Measurements from ENCODE around the gene ATE1. TPM values are rescaled to one million over a fixed set of nuclear protein-coding genes. Genes with fewer than 3 reads are reported as not detected.

The ATE1 gene
- total and polyA plus RNA-seq, 2 of the 4 experiments (the other 2 are of a cell fraction) = 6.4 to 27.8 TPM

DNA sequence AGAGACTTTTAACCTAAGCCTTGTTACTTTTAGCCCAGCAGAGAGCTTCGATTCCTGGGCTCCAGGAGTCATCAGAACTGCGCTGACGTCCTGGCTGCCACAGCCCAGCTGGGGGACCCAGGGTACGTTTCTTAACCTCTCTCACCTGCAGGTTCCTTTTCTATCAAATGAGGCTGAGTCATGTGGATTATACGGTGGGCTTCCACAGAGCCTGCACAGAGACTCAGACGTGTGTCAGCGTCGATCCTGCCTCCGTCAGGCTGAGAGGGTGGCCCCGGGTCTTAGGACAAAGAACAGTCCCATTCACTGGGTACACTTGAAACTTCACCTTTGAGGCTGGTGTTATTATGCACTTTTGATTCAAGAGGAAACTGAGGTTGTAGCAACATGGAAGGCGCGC, 228.9 kb downstream of the ATE1 start:
- no peak overlapping the region for H3K14ac ChIP-seq (replicated peaks; ENCODE audit: low read depth, low read length)
- H3K9me3 ChIP-seq (ENCODE audit: control insufficient read depth, insufficient read depth, low read length) = peaks cover 8% of the 10 kb centered on the region
- TF ChIP-seq POLR2A (IDR thresholded peaks at IDR 0.05; ENCODE audit: low read depth, low read length) = no peak
- TF ChIP-seq RCOR1 (IDR thresholded peaks at IDR 0.05; ENCODE audit: insufficient replicate concordance, low read length) = no peak
- TF ChIP-seq SMC3 (IDR thresholded peaks at IDR 0.05; ENCODE audit: low read depth, low read length) = no peak
- TF ChIP-seq, protein P1, sequence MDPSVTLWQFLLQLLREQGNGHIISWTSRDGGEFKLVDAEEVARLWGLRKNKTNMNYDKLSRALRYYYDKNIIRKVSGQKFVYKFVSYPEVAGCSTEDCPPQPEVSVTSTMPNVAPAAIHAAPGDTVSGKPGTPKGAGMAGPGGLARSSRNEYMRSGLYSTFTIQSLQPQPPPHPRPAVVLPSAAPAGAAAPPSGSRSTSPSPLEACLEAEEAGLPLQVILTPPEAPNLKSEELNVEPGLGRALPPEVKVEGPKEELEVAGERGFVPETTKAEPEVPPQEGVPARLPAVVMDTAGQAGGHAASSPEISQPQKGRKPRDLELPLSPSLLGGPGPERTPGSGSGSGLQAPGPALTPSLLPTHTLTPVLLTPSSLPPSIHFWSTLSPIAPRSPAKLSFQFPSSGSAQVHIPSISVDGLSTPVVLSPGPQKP (IDR thresholded peaks at IDR 0.05; ENCODE audit: borderline replicate concordance, low read depth, low read length) = no peak
- no peak for TF ChIP-seq MAZ (IDR thresholded peaks at IDR 0.05; ENCODE audit: borderline replicate concordance, low read depth, low read length)
- no peak for TF ChIP-seq RFX5 (IDR thresholded peaks at IDR 0.05; ENCODE audit: low read depth, low read length)
- no peak for TF ChIP-seq CHD1 (IDR thresholded peaks at IDR 0.05; ENCODE audit: low read depth, low read length)
- TF ChIP-seq, protein P2, sequence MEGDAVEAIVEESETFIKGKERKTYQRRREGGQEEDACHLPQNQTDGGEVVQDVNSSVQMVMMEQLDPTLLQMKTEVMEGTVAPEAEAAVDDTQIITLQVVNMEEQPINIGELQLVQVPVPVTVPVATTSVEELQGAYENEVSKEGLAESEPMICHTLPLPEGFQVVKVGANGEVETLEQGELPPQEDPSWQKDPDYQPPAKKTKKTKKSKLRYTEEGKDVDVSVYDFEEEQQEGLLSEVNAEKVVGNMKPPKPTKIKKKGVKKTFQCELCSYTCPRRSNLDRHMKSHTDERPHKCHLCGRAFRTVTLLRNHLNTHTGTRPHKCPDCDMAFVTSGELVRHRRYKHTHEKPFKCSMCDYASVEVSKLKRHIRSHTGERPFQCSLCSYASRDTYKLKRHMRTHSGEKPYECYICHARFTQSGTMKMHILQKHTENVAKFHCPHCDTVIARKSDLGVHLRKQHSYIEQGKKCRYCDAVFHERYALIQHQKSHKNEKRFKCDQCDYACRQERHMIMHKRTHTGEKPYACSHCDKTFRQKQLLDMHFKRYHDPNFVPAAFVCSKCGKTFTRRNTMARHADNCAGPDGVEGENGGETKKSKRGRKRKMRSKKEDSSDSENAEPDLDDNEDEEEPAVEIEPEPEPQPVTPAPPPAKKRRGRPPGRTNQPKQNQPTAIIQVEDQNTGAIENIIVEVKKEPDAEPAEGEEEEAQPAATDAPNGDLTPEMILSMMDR (conservative IDR thresholded peaks at IDR 0.05; ENCODE audit: low read depth, low read length) = no peak
- TF ChIP-seq, protein P3, sequence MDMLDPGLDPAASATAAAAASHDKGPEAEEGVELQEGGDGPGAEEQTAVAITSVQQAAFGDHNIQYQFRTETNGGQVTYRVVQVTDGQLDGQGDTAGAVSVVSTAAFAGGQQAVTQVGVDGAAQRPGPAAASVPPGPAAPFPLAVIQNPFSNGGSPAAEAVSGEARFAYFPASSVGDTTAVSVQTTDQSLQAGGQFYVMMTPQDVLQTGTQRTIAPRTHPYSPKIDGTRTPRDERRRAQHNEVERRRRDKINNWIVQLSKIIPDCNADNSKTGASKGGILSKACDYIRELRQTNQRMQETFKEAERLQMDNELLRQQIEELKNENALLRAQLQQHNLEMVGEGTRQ (IDR thresholded peaks at IDR 0.05; ENCODE audit: low read depth, low read length) = no peak
- no peak for TF ChIP-seq MXI1 (IDR thresholded peaks at IDR 0.05; ENCODE audit: borderline replicate concordance, low read depth, low read length)
- TF ChIP-seq RAD21 (IDR thresholded peaks at IDR 0.05; ENCODE audit: low read length) = no peak
- no peak for TF ChIP-seq FOS (IDR thresholded peaks at IDR 0.05; ENCODE audit: low read depth, low read length)
- TF ChIP-seq NFE2L2 (IDR thresholded peaks at IDR 0.05; ENCODE audit: low read depth, low read length) = no peak
- no peak for TF ChIP-seq BHLHE40 (IDR thresholded peaks at IDR 0.05; ENCODE audit: low read depth, low read length)
- TF ChIP-seq MAFK (IDR thresholded peaks at IDR 0.05; ENCODE audit: low read depth, low read length) = no peak
- H2AK5ac ChIP-seq (ENCODE audit: low read depth, low read length) = no peak overlapping the region
- intact Hi-C loops (cut with micrococcal nuclease) (no loop called here), dilution Hi-C loops (cut with HindIII; ENCODE audit: low sequenced_read_pairs, unreplicated experiment) (no loop called here), in situ Hi-C loops (cut with MboI; ENCODE audit: low sequenced_read_pairs) (no loop called here)
- no peak overlapping the region for H3K4me2 ChIP-seq (ENCODE audit: low read depth, low read length)
- H4K20me1 ChIP-seq (ENCODE audit: insufficient read depth, low read length) = no peaks in the 10 kb centered on the region
- ATAC-seq (ENCODE audit: low read depth) (no peak), DNase-seq (no peak)
- no peaks in the 10 kb centered on the region for H3K36me3 ChIP-seq (ENCODE audit: control insufficient read depth, insufficient read depth, low read length)
- H3K79me1 ChIP-seq (ENCODE audit: low read depth in 1 of 2, low read length in 2 of 2) = no peaks in the 10 kb centered on the region
- ChIA-PET CTCF (no interaction called here), POLR2A (ENCODE audit: unreplicated experiment) (no interaction called here)
- H4K8ac ChIP-seq (ENCODE audit: low read depth in 2 of 2, low read length in 2 of 2) = no peak overlapping the region
- no peak overlapping the region for H2BK120ac ChIP-seq (ENCODE audit: low read depth, low read length)
- no TSS peak for BruUV-seq (replicated peaks)
- H2AK9ac ChIP-seq (replicated peaks; ENCODE audit: low read depth, low read length, poor library complexity) = no peak overlapping the region
- H3K4me1 ChIP-seq (ENCODE audit: control insufficient read depth, insufficient read depth, low read length) = no peaks in the 10 kb centered on the region
- no peak overlapping the region for H3K56ac ChIP-seq (ENCODE audit: extremely low read depth, insufficient read depth, low read length)
- no peak overlapping the region for H4K5ac ChIP-seq (ENCODE audit: low read depth, low read length)
- H3K23ac ChIP-seq (ENCODE audit: low read depth, low read length) = no peak overlapping the region
- H3K27ac ChIP-seq (ENCODE audit: insufficient read depth, low read length) = no peak overlapping the region
- 88% methylated on average over 5 of the region's 12 CpGs; no CpG with 5 or more reads in 1 of the 2 experiments for WGBS, 2 experiments (ENCODE audit: extremely low coverage in 2 of 2, insufficient read length in 1 of 2)
- H2AFZ ChIP-seq (replicated peaks; ENCODE audit: low read length, poor library complexity) = no peak overlapping the region
- no peak overlapping the region for H2BK5ac ChIP-seq (ENCODE audit: low read depth, low read length, poor library complexity, severe bottlenecking)
- H3K18ac ChIP-seq (ENCODE audit: low read depth, low read length) = no peak overlapping the region
- no peak overlapping the region for H3K9ac ChIP-seq (ENCODE audit: low read depth, low read length)
- H2BK15ac ChIP-seq (ENCODE audit: low read depth, low read length) = no peak overlapping the region
- H3K9me1 ChIP-seq (ENCODE audit: insufficient read depth, low read length) = no peaks in the 10 kb centered on the region
- H3K27me3 ChIP-seq (ENCODE audit: control insufficient read depth, insufficient read depth, low read length) = no peaks in the 10 kb centered on the region
- no peak overlapping the region for H3K4me3 ChIP-seq (ENCODE audit: insufficient read depth, low read depth, low read length)
- H4K91ac ChIP-seq (ENCODE audit: insufficient read depth, low read depth, low read length) = no peak overlapping the region
- no peak overlapping the region for H3K4ac ChIP-seq (ENCODE audit: low read depth, low read length)
- no peak overlapping the region for H2BK20ac ChIP-seq (ENCODE audit: low read depth, low read length)
